T-cell (primary cell): Measurements from ENCODE around the gene CYFIP1. TPM values are rescaled to one million over a fixed set of nuclear protein-coding genes. Genes with fewer than 3 reads are reported as not detected.
A peak's percentile ranks its signal among the peaks of the same experiment; 100 is the strongest.

Source experiments
- ATAC-seq, 4 experiments: fragments of 200-7000 bp in 3 of 4; fragments of 150-1000 bp in 1 of 4; cut with Tn5 transposase; replicated peaks in 1 of 4; 1 replicate in 3 of 4; 2 replicates in 1 of 4; pipeline ENCODE4 v1.10.0; 2021; ENCODE audit warnings: moderate library complexity in 3 of 4, mild to moderate bottlenecking in 2 of 4, moderate number of reproducible peaks in 1 of 4
- CTCF ChIA-PET, 2 donors: fragments of 300-600 bp; sonication (Branson Sonifier 250); formaldehyde crosslinking; loops; one replicate each; lab custom pipeline; 2022; ENCODE audit warnings: antibody characterized with exemption in 2 of 2; lab: Charles Lee
- POLR2A ChIA-PET, 2 donors: fragments of 300-600 bp; sonication (Branson Sonifier 250); formaldehyde crosslinking; loops; one replicate each; lab custom pipeline; 2022; ENCODE audit warnings: antibody characterized with exemption in 2 of 2; lab: Charles Lee
- DNase-seq, 35 experiments: peaks; one replicate each; pipeline versions ENCODE4 v3.0.0 to v3.0.0-alpha.2; 2013 to 2023
- H3K27ac ChIP-seq: one replicate; pipeline ENCODE4 v1.5.1; 2013; ENCODE audit warnings: low read length
- H3K27me3 ChIP-seq, 2 experiments: replicated peaks in 1 of 2; 1 replicate in 1 of 2; 2 replicates in 1 of 2; pipeline versions ENCODE4 v1.6.1 to v1.7.0; 2013; ENCODE audit warnings: low read length in 1 of 2, mixed read lengths in 1 of 2; ENCODE audit not compliant: control insufficient read depth in 2 of 2, insufficient read depth in 2 of 2; ENCODE audit errors: extremely low read depth in 1 of 2
- H3K36me3 ChIP-seq, 2 donors: 1 replicate in 1 of 2; 2 replicates in 1 of 2; pipeline versions ENCODE4 v1.6.1 to v1.7.0; 2013; ENCODE audit warnings: low read length in 1 of 2; ENCODE audit not compliant: control insufficient read depth in 2 of 2, insufficient read depth in 1 of 2; ENCODE audit errors: extremely low read depth in 1 of 2
- H3K4me1 ChIP-seq, 2 experiments: 1 replicate in 1 of 2; 2 replicates in 1 of 2; pipeline versions ENCODE4 v1.6.1 to v1.7.0; 2013; ENCODE audit warnings: low read length in 2 of 2, mixed read lengths in 1 of 2; ENCODE audit not compliant: insufficient read depth in 2 of 2, control insufficient read depth in 1 of 2; ENCODE audit errors: extremely low read depth in 1 of 2
- H3K4me3 ChIP-seq, 2 donors: 1 replicate in 1 of 2; 2 replicates in 1 of 2; pipeline versions ENCODE4 v1.5.1 to v1.7.0; 2013; ENCODE audit warnings: mild to moderate bottlenecking in 2 of 2, low read length in 1 of 2, moderate library complexity in 1 of 2; ENCODE audit not compliant: control insufficient read depth in 1 of 2; ENCODE audit errors: extremely low read depth in 1 of 2
- H3K9me3 ChIP-seq: 2 replicates; pipeline ENCODE4 v1.7.0; 2013
- H3K27ac Mint-ChIP-seq, 2 donors: one replicate each; pipeline ENCODE4 v1.8.0; 2020 to 2021; ENCODE audit warnings: mild to moderate bottlenecking in 2 of 2, mixed read lengths in 2 of 2
- H3K27me3 Mint-ChIP-seq, 2 donors: one replicate each; pipeline ENCODE4 v1.8.0; 2021 to 2022; ENCODE audit warnings: mixed read lengths in 2 of 2
- H3K36me3 Mint-ChIP-seq: one replicate; pipeline ENCODE4 v1.8.0; 2021; ENCODE audit warnings: mixed read lengths
- H3K4me1 Mint-ChIP-seq, 3 donors: one replicate each; pipeline ENCODE4 v1.8.0; 2020 to 2022; ENCODE audit warnings: mixed read lengths in 3 of 3, mild to moderate bottlenecking in 1 of 3
- H3K4me3 Mint-ChIP-seq, 3 donors: one replicate each; pipeline ENCODE4 v1.8.0; 2020 to 2022; ENCODE audit warnings: mild to moderate bottlenecking in 3 of 3, mixed read lengths in 3 of 3, moderate library complexity in 3 of 3
- H3K9me3 Mint-ChIP-seq, 3 donors: one replicate each; pipeline ENCODE4 v1.8.0; 2020 to 2022; ENCODE audit warnings: mixed read lengths in 3 of 3
- WGBS: methylation state at CpG from one replicate; pipeline ENCODE4 v1.1.5; 2013; ENCODE audit warnings: missing lambda C conversion rate; ENCODE audit not compliant: insufficient coverage; 5-methylcytosine and 5-hydroxymethylcytosine counted together
- total RNA-seq, 35 experiments: library from RNA in 6 of 35; stranded (reverse) in 6 of 35; fragments of 120-200 nt in 1 of 35; gene quantifications; one replicate each; pipeline versions ENCODE4 v1.2.1 to v1.2.4 and lab custom pipeline; 2013 to 2026

CYFIP1 gene
- total RNA-seq, 5 donors from 2014 or later (not counting 1 experiment from before 2014, with no cell fraction given), result 3.8 to 10.2 (median 7.9) TPM

GRCh38 chr15:22952796-22953579 lies 27.2 kb downstream of the CYFIP1 start:
- H3K9me3 Mint-ChIP-seq, result no peaks in the 10 kb centered on the region
- H3K27ac ChIP-seq, result no peak overlapping the region
- H3K27me3 Mint-ChIP-seq, result peaks cover 5 to 8% of the 10 kb centered on the region in 2 donors
- ChIA-PET POLR2A (interaction anchor here in 1 of 2 donors (0.5 kb wide), 1 partner anchor 9 kb away, joined by 3 read pairs; no protein-coding TSS in a partner anchor), CTCF (no interaction called here)
- H3K9me3 ChIP-seq, result no peaks in the 10 kb centered on the region
- WGBS, result 90% methylated on average over 18 of the region's 21 CpGs
- no peaks in the 10 kb centered on the region for H3K36me3 ChIP-seq
- peaks cover 11 to 15% (median 14%) of the 10 kb centered on the region in 3 donors for H3K4me1 Mint-ChIP-seq
- no peaks in the 10 kb centered on the region for H3K36me3 Mint-ChIP-seq
- ATAC-seq (no peak), DNase-seq (no peak)
- peaks cover 0 to 9% of the 10 kb centered on the region in 2 experiments for H3K27me3 ChIP-seq
- H3K4me3 ChIP-seq, result no peak overlapping the region
- H3K27ac Mint-ChIP-seq, result no peak overlapping the region
- no peak overlapping the region for H3K4me3 Mint-ChIP-seq
- peaks cover 0 to 3% of the 10 kb centered on the region in 2 experiments for H3K4me1 ChIP-seq

- peaks cover 11 to 15% (median 14%) of the 10 kb centered on the region in 3 donors for H3K4me1 Mint-ChIP-seq
Measured at GRCh38 chr15:22951381-22952280, 28.5 kb downstream of the CYFIP1 start.

GRCh38 chr15:22951031-22951380 lies 29.2 kb downstream of the CYFIP1 start:
- WGBS, result 95% methylated on average over 16 of the region's 16 CpGs
- CTCF ChIA-PET, result no interaction called here
- H3K4me1 ChIP-seq, result peaks cover 0 to 3% of the 10 kb centered on the region in 2 experiments
- no peaks in the 10 kb centered on the region for H3K9me3 Mint-ChIP-seq
- H3K27me3 ChIP-seq, result peaks cover 0 to 15% of the 10 kb centered on the region in 2 experiments
- H3K4me3 Mint-ChIP-seq, result no peak overlapping the region
- no peak for DNase-seq
- POLR2A ChIA-PET, result no interaction called here
- H3K36me3 Mint-ChIP-seq, result no peaks in the 10 kb centered on the region
- no peak overlapping the region for H3K4me3 ChIP-seq
- H3K27ac Mint-ChIP-seq, result no peak overlapping the region
- H3K27me3 Mint-ChIP-seq, result peaks cover 9 to 12% of the 10 kb centered on the region in 2 donors
- peaks cover 11 to 15% (median 14%) of the 10 kb centered on the region in 3 donors for H3K4me1 Mint-ChIP-seq
- H3K36me3 ChIP-seq, result no peaks in the 10 kb centered on the region
- ATAC-seq, result no peak
- H3K9me3 ChIP-seq, result no peaks in the 10 kb centered on the region
- H3K27ac ChIP-seq, result no peak overlapping the region

More at GRCh38 chr15:22951381-22952280, 28.5 kb downstream of the CYFIP1 start:
- no peak overlapping the region for H3K4me3 Mint-ChIP-seq
- WGBS, result 95% methylated on average over 31 of the region's 39 CpGs
- H3K27me3 Mint-ChIP-seq, result peaks cover 8 to 12% of the 10 kb centered on the region in 2 donors
- Histone ChIP-seq H3K4me1 (peaks cover 0 to 3% of the 10 kb centered on the region in 2 experiments), H3K27me3 (peaks cover 0 to 15% of the 10 kb centered on the region in 2 experiments), H3K27ac (no peak overlapping the region), H3K36me3 (no peaks in the 10 kb centered on the region), H3K9me3 (no peaks in the 10 kb centered on the region), H3K4me3 (no peak overlapping the region)
- ATAC-seq, result no peak
- H3K9me3 Mint-ChIP-seq, result no peaks in the 10 kb centered on the region
- DNase-seq, result no peak
- H3K36me3 Mint-ChIP-seq, result no peaks in the 10 kb centered on the region
- CTCF ChIA-PET, result interaction anchor here in 1 of 2 donors (0.7 kb wide), 1 partner anchor 10 kb away, joined by 4 read pairs; no protein-coding TSS in a partner anchor
- H3K27ac Mint-ChIP-seq, result no peak overlapping the region
- POLR2A ChIA-PET, result no interaction called here

GRCh38 chr15:22950256-22950990 lies 29.7 kb downstream of the CYFIP1 start:
- ChIA-PET POLR2A (no interaction called here), CTCF (no interaction called here)
- Histone ChIP-seq H3K4me1 (peaks cover 0 to 3% of the 10 kb centered on the region in 2 experiments), H3K36me3 (no peaks in the 10 kb centered on the region), H3K27ac (no peak overlapping the region), H3K4me3 (no peak overlapping the region), H3K9me3 (no peaks in the 10 kb centered on the region), H3K27me3 (peaks cover 0 to 15% of the 10 kb centered on the region in 2 experiments)
- ATAC-seq, result no peak
- Mint-ChIP-seq H3K27me3 (peaks cover 9 to 12% of the 10 kb centered on the region in 2 donors), H3K4me3 (no peak overlapping the region), H3K4me1 (peaks cover 11 to 15% (median 14%) of the 10 kb centered on the region in 3 donors), H3K36me3 (no peaks in the 10 kb centered on the region), H3K9me3 (no peaks in the 10 kb centered on the region), H3K27ac (no peak overlapping the region)
- WGBS, result 94% methylated on average over 11 of the region's 25 CpGs
- DNase-seq, result no peak

- H3K9me3 ChIP-seq, result no peaks in the 10 kb centered on the region
- H3K4me1 ChIP-seq, result peaks cover 0 to 3% of the 10 kb centered on the region in 2 experiments
- no peaks in the 10 kb centered on the region for H3K9me3 Mint-ChIP-seq
- ChIA-PET POLR2A (interaction anchor here in 1 of 2 donors (0.6 kb wide), 1 partner anchor 118 kb away, joined by 3 read pairs; no protein-coding TSS in a partner anchor), CTCF (no interaction called here)
- H3K27me3 Mint-ChIP-seq, result peaks cover 9 to 12% of the 10 kb centered on the region in 2 donors
- peak overlapping the region; percentile 1 to 66 (median 44) for H3K4me3 Mint-ChIP-seq
- 13% methylated on average over 15 of the region's 21 CpGs for WGBS
- H3K4me1 Mint-ChIP-seq, result peaks cover 11 to 15% (median 14%) of the 10 kb centered on the region in 3 donors
- peaks cover 0 to 15% of the 10 kb centered on the region in 2 experiments for H3K27me3 ChIP-seq
- H3K36me3 Mint-ChIP-seq, result no peaks in the 10 kb centered on the region
- no peaks in the 10 kb centered on the region for H3K36me3 ChIP-seq
- peak overlapping the region in 1 of 2 donors; percentile 10 for H3K4me3 ChIP-seq
- peak in 2 of 35 experiments; percentile 6 to 8 for DNase-seq
- no peak overlapping the region for H3K27ac ChIP-seq
- no peak overlapping the region for H3K27ac Mint-ChIP-seq
- ATAC-seq, result peak in 2 of 4 experiments; percentile 39 to 40
Measured at GRCh38 chr15:22949074-22949547, 31.1 kb downstream of the CYFIP1 start.
